Measurements from ENCODE around the gene CHST5. TPM values are rescaled to one million over a fixed set of nuclear protein-coding genes. Genes with fewer than 3 reads are reported as not detected.

CHST5 gene
- total RNA-seq, result not detected in 2 replicates

GRCh38 chr16:75535901-75536300 is at the start of gene CHST5:
Gene CHST5, minus strand, starts transcription at chr16:75536108. Its CDS starts 5,724 bp downstream, at chr16:75530384.

GRCh38 chr16:75566040-75566757 is 30.3 kb upstream of the CHST5 start, which contains the start of gene GABARAPL2:
Gene GABARAPL2, plus strand, starts transcription at chr16:75566379. Its CDS starts 108 bp downstream, at chr16:75566487.

GRCh38 chr16:75555707-75556430 is 20.0 kb upstream of the CHST5 start, which contains the start of gene TMEM231:
Gene TMEM231, minus strand, starts transcription at chr16:75556252. Its CDS starts 43 bp downstream, at chr16:75556209.

GRCh38 chr16:75495076-75495674 is 40.7 kb downstream of the CHST5 start, which contains the start of gene CHST6:
Gene CHST6, minus strand, starts transcription at chr16:75495441. Its CDS starts 15,613 bp downstream, at chr16:75479828.

Other genes starting within 250 kb of the CHST5 start
- gene CFDP1, start 102.6 kb downstream of the CHST5 start, total RNA-seq, result 26.8 and 40.8 TPM in 2 replicates
- 11.4 and 12.7 TPM in 2 replicates for gene TMEM170A, start 71.4 kb downstream of the CHST5 start, total RNA-seq
- gene CHST6, start 40.7 kb downstream of the CHST5 start, total RNA-seq, result 0.33 and 0.79 TPM in 2 replicates
- 9.7 and 15.3 TPM in 2 replicates for gene TMEM231, start 20.1 kb upstream of the CHST5 start, total RNA-seq
- gene GABARAPL2, start 30.3 kb upstream of the CHST5 start, total RNA-seq, result 32.3 and 46.7 TPM in 2 replicates
- 52.2 and 64.9 TPM in 2 replicates for gene ADAT1, start 87.2 kb upstream of the CHST5 start, total RNA-seq
- gene KARS1, start 111.6 kb upstream of the CHST5 start, total RNA-seq, result 102 and 147 TPM in 2 replicates
- gene TERF2IP, start 111.7 kb upstream of the CHST5 start, total RNA-seq, result 25.6 and 29.1 TPM in 2 replicates
- not detected in 2 replicates for gene CPHXL2, start 140.9 kb upstream of the CHST5 start, total RNA-seq
- gene DUXB, start 165.4 kb upstream of the CHST5 start, total RNA-seq, result not detected in 2 replicates
- not detected in 2 replicates for gene CPHXL, start 190.4 kb upstream of the CHST5 start, total RNA-seq

All from placental epithelial cell (primary cell).